Liver (tissue), 3 donors: ENCODE measurements around the gene OR4F15.

Experiments
- CTCF ChIP-seq: fragments of 150-350 bp; IDR thresholded peaks from 2 replicates; pipeline ENCODE4 v1.5.1; 2017; ENCODE audit warnings: improper control_type of control experiment, low read depth, low read length; ENCODE audit not compliant: missing input control
- EGR1 ChIP-seq, 2 donors: IDR thresholded peaks; 2 replicates each; pipeline ENCODE4 v1.6.1; 2016 to 2018; ENCODE audit warnings: antibody characterized with exemption in 2 of 2, low read depth in 2 of 2
- FOXA1 ChIP-seq: IDR thresholded peaks from 2 replicates; pipeline ENCODE4 v1.6.1; 2016; ENCODE audit warnings: antibody characterized with exemption
- GABPA ChIP-seq, 2 donors: IDR thresholded peaks in 1 of 2; conservative IDR thresholded peaks in 1 of 2; 2 replicates each; pipeline ENCODE4 v1.6.1; 2016; ENCODE audit warnings: antibody characterized with exemption in 2 of 2, mild to moderate bottlenecking in 1 of 2, moderate library complexity in 1 of 2
- HNF4A ChIP-seq, 2 donors: conservative IDR thresholded peaks; 2 replicates each; pipeline ENCODE4 v1.6.1; 2016; ENCODE audit warnings: antibody characterized with exemption in 2 of 2, mild to moderate bottlenecking in 2 of 2
- JUND ChIP-seq, 2 donors: IDR thresholded peaks; 2 replicates each; pipeline ENCODE4 v1.6.1; 2016; ENCODE audit warnings: antibody characterized with exemption in 2 of 2
- RAD21 ChIP-seq, 2 donors: IDR thresholded peaks; 2 replicates each; pipeline ENCODE4 v1.6.1; 2016; ENCODE audit warnings: antibody characterized with exemption in 2 of 2, mild to moderate bottlenecking in 2 of 2
- RXRA ChIP-seq, 2 donors: IDR thresholded peaks; 2 replicates each; pipeline ENCODE4 v1.6.1; 2017 to 2018; ENCODE audit warnings: antibody characterized with exemption in 2 of 2, mild to moderate bottlenecking in 1 of 2
- SP1 ChIP-seq: IDR thresholded peaks from 2 replicates; pipeline ENCODE4 v1.6.1; 2018; ENCODE audit warnings: antibody characterized with exemption, mild to moderate bottlenecking
- TAF1 ChIP-seq: conservative IDR thresholded peaks from 2 replicates; pipeline ENCODE4 v1.6.1; 2016; ENCODE audit warnings: antibody characterized with exemption, mild to moderate bottlenecking
- YY1 ChIP-seq: IDR thresholded peaks from 2 replicates; pipeline ENCODE4 v1.6.1; 2016; ENCODE audit warnings: antibody characterized with exemption, mild to moderate bottlenecking
- TF ChIP-seq, protein P1 (sequence below): IDR thresholded peaks from 2 replicates; pipeline ENCODE4 v1.6.1; 2016; ENCODE audit warnings: antibody characterized with exemption, mild to moderate bottlenecking
- TF ChIP-seq, protein P2 (sequence below): IDR thresholded peaks from 2 replicates; pipeline ENCODE4 v1.6.1; 2016; ENCODE audit warnings: antibody characterized with exemption
- TF ChIP-seq, protein P3 (sequence below): IDR thresholded peaks from 2 replicates; pipeline ENCODE4 v1.6.1; 2016; ENCODE audit warnings: antibody characterized with exemption
- donor health status: healthy.
- donor health status: healthy.

DNA sequence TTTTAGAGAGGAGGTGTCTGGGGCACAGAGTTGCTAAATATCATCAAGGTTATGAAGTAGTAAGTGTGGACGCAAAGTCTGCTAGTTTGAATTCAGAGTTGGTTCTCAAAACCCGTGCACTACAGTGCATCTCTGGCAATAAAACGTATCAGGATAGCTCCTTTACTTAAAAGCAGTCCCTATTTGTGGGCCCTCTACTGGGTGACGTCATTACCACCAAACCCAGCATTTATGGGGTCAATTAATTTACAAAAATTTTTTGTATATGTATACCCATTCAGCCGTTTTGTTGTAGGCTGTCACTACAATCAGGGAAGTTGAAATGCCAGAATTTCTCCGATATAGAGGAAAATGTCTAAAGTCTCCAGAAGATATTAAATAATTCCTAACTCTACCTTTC lies 8.8 kb downstream of the OR4F15 start:
- TF ChIP-seq, protein P1, sequence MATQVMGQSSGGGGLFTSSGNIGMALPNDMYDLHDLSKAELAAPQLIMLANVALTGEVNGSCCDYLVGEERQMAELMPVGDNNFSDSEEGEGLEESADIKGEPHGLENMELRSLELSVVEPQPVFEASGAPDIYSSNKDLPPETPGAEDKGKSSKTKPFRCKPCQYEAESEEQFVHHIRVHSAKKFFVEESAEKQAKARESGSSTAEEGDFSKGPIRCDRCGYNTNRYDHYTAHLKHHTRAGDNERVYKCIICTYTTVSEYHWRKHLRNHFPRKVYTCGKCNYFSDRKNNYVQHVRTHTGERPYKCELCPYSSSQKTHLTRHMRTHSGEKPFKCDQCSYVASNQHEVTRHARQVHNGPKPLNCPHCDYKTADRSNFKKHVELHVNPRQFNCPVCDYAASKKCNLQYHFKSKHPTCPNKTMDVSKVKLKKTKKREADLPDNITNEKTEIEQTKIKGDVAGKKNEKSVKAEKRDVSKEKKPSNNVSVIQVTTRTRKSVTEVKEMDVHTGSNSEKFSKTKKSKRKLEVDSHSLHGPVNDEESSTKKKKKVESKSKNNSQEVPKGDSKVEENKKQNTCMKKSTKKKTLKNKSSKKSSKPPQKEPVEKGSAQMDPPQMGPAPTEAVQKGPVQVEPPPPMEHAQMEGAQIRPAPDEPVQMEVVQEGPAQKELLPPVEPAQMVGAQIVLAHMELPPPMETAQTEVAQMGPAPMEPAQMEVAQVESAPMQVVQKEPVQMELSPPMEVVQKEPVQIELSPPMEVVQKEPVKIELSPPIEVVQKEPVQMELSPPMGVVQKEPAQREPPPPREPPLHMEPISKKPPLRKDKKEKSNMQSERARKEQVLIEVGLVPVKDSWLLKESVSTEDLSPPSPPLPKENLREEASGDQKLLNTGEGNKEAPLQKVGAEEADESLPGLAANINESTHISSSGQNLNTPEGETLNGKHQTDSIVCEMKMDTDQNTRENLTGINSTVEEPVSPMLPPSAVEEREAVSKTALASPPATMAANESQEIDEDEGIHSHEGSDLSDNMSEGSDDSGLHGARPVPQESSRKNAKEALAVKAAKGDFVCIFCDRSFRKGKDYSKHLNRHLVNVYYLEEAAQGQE, result no peak
- TF ChIP-seq CTCF (no peak), EGR1 (IDR thresholded peaks at IDR 0.05; ENCODE audit: low read depth in 2 of 2) (no peak), SP1 (no peak), JUND (IDR thresholded peaks at IDR 0.05) (no peak), GABPA (IDR thresholded peaks at IDR 0.05 in 1 of 2, conservative IDR thresholded peaks at IDR 0.05 in 1 of 2) (no peak), RAD21 (IDR thresholded peaks at IDR 0.05) (no peak), TAF1 (no peak), YY1 (no peak), HNF4A (conservative IDR thresholded peaks at IDR 0.05) (no peak), RXRA (IDR thresholded peaks at IDR 0.05) (no peak), FOXA1 (no peak)
- TF ChIP-seq, protein P2, sequence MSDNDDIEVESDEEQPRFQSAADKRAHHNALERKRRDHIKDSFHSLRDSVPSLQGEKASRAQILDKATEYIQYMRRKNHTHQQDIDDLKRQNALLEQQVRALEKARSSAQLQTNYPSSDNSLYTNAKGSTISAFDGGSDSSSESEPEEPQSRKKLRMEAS, result no peak
- TF ChIP-seq, protein P3, sequence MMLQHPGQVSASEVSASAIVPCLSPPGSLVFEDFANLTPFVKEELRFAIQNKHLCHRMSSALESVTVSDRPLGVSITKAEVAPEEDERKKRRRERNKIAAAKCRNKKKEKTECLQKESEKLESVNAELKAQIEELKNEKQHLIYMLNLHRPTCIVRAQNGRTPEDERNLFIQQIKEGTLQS, result no peak
